ENCODE data around the gene LEO1. TPM values are rescaled to one million over a fixed set of nuclear protein-coding genes. Genes with fewer than 3 reads are reported as not detected.

Gene LEO1
- 24.2 TPM for polyA plus RNA-seq (2013, experiment 1 of 2; ENCODE audit: insufficient read length)
- 18.9 TPM for polyA plus RNA-seq (2013, experiment 2 of 2; ENCODE audit: insufficient read length)

- DNase-seq, result peak; percentile 98
These were observed at the start of gene LEO1 for GRCh38 chr15:51971375-51972133. TSS of gene LEO1 (minus strand) at chr15:51971778. CDS start at chr15:51971745, 33 bp downstream.

DNA sequence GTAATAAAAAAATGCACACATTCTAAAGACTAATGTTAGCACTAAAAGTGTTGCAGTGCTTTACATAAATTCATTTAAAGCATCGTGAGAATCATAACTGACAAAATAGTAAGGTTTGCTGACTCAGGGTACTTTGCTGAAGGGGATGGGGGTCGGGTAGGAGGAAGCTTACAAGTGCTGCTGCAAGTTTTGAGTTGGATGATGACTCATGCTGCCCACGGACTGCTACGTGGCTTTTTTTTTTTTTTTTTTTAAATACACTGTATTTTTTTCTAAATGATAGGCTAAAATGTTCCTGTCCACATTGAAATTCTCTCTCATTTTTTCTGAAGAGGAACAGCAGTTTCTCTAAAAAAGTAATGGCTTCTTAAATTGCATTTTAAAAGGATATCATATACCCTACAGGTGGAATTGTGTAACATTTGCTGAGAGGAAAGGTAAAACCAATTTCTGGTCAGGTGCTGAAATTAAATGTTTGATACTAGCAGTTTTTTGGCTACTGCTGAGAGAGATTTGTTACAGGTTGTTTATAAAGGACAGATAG, 49.6 kb upstream of the LEO1 start:
- DNase-seq, result peak; percentile 92

DNA sequence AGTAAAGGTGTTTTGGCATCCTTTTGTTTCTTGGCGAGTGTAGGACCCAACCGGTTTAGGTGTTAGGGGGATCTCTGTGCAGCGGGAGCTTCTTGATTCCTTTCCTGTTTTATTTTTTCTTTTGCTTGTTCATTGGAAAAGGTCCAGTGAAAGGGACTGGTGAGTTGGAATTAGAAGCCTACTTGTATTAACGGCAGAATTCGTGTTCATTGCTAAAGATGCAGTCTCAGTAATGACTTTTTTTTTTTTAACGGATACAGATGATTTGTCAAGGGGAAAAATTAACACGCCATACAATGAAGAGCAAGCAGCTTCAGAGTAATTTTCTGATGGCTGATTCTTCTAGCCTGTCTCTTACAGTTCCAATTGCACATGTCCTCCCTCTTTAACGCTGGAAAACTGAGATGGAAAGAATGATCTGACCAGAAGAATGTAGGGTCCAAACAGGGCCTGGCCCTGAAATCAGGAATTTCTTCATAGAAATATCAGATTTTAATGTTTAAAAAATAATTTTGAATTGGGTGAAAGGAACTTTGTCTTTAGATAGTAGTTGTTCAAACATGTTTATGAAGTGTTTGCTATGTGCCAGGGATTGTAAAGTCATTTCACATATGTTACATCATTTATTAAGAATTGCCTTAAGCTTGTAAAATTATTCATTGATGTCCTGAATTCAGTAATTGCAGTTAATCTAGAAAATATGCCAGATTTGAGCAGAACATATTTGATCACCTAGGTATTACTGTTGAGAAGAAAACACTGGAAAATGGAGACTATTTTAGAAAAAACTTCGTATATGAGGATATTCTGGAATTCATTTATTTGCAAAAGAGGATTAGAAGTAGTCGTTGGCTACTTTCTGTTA, 48.9 kb upstream of the LEO1 start:
- DNase-seq, result peak; percentile 32

GRCh38 chr15:52019394-52020220, 48.0 kb upstream of the LEO1 start:
- DNase-seq, result peak; percentile 84

DNA sequence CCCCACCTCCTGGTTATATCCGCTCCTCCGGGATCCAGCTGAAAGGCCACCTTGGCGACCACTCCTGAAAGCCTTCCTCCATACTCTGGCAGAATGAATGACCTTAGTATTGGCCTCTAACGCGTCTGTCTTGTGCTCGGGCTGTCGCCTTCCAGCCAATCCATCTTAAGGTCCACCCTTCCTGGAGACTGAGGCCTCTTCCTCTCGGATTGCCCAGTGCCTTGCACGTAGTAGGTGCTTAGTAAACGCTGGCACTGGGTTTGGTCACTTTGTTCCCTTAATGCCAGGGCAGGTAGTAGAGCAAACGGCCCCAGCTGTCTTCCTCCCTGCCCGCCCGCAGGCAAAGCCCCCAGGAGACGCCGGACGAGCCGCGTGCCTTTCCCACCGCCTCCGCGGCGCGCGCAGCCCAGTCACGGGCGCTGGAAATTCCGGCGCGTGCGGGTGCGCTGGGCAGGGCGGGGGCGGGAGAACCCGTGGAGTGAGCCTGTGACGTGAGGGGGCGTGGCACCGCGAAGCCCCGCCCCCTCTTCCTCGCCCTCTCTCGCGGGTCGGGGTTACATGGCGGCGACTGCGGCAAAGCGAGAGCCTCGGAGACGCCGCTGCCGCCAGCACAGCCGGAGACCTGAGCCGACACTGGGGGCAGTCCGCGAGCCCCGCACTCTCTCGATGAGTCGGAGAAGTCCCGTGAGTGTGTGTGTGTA, 47.3 kb upstream of the LEO1 start, which contains the start of gene MAPK6:
Gene MAPK6, plus strand, starts transcription at position 527 of the 701 bp plus-strand sequence. CDS start 27,242 bp downstream, outside the sequence.
- peak; percentile 90 for DNase-seq

- peak; percentile 50 for DNase-seq
These were observed 46.7 kb upstream of the LEO1 start for GRCh38 chr15:52018244-52018643.

- DNase-seq, result no peak
These were observed 44.7 kb upstream of the LEO1 start for GRCh38 chr15:52016316-52016715.

DNA sequence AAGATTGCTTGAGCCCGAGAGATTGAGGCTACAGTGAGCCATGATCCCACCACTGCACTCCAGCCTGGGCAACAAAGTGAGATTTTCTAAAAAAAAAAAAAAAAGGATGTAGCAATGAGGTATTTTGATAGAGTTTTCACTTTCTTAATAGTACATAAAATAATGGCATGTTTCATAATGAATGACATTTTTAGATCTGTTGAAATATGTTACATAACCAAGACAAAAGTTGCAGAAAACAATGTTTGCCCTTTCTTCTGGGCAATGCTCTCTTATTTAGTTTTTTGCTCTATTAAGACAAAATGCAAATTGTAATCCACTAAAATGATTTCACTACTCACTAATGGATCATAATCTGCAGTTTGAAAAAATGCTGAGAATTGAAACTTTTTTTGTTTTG, 43.0 kb upstream of the LEO1 start:
- DNase-seq, result no peak

- DNase-seq, result peak; percentile 48
These were observed 41.7 kb upstream of the LEO1 start for GRCh38 chr15:52013151-52013791.

- no peak for DNase-seq
These were observed 40.6 kb upstream of the LEO1 start for GRCh38 chr15:52012210-52012609.

DNA sequence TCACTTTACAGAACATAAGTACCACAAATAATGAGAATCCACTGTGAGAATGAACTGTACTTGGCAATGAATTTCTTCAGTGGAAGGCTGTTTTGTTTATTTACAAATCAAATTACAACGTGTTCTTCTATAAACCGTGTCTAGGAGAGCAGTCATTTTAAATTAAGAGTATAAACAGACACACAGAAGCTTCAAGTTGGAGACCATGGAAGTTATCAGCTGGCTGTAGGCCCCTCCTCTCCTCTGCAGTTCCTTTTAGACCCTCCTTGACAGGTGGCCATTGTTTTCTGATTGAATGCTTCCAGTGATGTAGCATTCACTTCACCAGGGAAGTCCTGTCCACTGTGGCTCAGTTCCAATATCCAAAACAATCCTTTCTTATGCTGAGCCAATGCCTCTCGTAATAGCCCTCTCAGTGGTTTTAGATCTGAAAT, 40.1 kb upstream of the LEO1 start:
- no peak for DNase-seq

DNA sequence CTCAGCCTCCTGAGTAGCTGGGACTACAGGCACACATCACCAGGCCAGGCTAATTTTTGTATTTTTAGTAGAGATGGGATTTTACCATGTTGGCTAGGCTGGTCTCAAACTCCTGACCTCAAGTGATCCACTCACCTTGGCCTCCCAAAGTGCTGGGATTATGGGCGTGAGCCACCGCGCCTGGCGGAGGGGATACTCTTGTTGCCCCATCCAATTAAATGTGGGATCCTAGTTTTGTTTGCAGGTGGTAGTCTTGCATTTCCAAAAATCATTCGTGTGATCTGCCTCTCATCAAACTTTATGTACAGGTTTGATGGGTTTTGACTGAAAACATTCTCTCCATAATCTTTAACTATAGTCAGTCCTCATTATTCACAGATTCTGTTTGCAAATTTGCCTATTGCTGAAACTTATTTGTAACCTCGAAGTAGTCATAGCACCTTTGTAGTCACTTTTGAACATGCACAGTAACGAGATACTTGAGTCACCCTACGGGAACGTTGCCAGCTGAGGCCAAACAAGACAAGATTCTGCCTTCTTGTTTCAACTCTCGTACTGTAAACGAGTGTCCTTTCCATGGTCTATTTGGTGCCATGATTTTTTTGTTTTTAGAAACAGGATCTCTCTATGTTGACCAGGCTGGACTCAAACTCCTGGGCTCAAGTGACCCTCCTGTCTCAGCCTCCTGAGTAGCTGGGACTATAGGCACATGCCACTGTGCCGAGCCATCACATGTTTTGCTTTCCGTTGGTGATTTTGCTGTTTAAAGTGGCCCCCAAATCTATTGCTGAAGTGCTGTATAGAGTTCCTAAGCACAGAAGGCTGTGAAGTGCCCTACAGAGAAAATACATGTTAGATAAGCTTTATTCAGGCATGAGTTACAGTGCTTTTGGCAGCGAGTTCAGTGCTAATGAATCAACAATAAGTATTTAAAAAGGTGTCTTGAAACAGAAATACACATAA, 39.3 kb upstream of the LEO1 start:
- DNase-seq, result peak; percentile 46

- no peak for DNase-seq
These were observed 37.3 kb upstream of the LEO1 start for GRCh38 chr15:52008698-52009434.

DNA sequence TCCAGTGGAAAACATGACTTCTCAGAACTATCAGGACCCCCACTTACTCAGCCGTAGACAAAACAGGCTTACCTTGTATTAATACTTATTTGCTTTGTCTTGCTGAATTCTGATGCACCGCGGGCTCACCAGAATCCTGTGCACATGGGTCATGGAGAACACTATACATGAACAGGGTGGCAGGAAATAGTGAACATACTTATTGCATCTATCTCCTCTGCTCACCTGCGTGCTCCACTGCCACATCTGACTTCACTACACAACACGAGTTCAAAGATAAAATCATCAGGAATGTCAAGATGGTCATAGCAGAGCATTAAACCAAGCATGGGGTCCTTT, 36.8 kb upstream of the LEO1 start:
- DNase-seq, result no peak

DNA sequence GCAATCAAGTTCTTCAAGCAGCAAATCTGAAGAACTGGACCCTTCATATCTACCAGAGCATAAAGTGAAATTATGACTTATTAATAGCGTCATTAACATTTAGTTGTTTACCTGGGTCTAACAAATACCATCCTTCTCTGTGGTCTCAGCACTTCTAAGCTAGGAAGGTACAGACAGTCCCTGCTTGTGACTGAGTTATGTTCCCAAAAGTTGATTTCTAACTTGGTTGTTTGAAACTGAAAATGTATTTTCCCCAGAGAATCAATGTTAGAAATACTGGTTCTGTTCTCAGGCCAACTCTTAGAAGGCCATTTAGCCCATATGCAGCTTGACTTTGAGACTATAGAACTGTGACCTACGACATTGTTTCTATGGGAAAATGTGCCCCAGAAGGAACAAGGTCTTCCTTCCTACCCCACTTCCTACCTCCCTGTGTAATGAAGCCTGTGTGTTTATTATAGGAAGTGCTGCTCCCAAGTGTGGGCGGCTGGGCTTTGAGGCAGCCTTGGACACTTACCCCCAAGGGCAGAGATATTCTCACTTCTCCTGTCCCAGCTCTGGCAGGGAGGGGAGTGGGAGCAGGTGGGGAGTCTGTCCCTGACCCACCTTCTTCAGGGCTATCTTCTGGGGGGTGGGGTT, 35.2 kb upstream of the LEO1 start:
- DNase-seq, result no peak

GRCh38 chr15:52005748-52006701, 34.4 kb upstream of the LEO1 start:
- DNase-seq, result peak; percentile 26

DNA sequence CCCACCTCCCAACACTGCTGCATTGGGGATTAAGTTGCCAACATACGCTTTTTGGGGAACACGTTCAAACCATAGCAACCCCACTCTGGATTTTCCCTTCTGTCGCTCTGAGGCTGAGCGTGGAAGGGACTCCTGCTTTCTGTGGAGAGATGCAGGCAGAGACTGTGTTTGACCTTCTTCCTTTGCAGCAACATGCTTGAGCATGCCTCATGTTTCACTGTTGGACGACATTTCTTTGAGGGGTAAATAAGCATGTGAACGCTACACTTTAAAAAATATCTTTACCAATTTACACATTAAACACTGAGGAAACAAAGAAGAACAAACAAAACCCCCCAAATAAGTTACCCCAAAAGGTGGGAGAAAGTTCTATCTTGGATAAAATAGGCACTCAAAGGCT, 33.2 kb upstream of the LEO1 start:
- DNase-seq, result no peak
